Trophoblast cell (in vitro differentiated cells and primary cell): ENCODE measurements around the gene HS6ST3.

Experiments used
- DNase-seq, 2 donors: peaks; one replicate each; pipeline ENCODE4 v3.0.0-alpha.2; 2016
- H2AFZ ChIP-seq: 2 replicates; pipeline ENCODE4 v1.6.1; 2013; ENCODE audit warnings: low read length, moderate library complexity, mild to moderate bottlenecking; ENCODE audit not compliant: insufficient read depth, poor library complexity
- H2AK5ac ChIP-seq: 2 replicates; pipeline ENCODE4 v1.6.1; 2013; ENCODE audit warnings: mild to moderate bottlenecking, low read length
- H2BK120ac ChIP-seq: 2 replicates; pipeline ENCODE4 v1.6.1; 2013; ENCODE audit warnings: low read length, mild to moderate bottlenecking, moderate library complexity; ENCODE audit not compliant: insufficient read depth, poor library complexity
- H2BK12ac ChIP-seq: 2 replicates; pipeline ENCODE4 v1.6.1; 2013; ENCODE audit warnings: mild to moderate bottlenecking, low read length, moderate library complexity
- H2BK5ac ChIP-seq: 2 replicates; pipeline ENCODE4 v1.6.1; 2013; ENCODE audit warnings: low read length, low read depth, moderate library complexity, mild to moderate bottlenecking; ENCODE audit not compliant: poor library complexity
- H3K14ac ChIP-seq: 2 replicates; pipeline ENCODE4 v1.6.1; 2013; ENCODE audit warnings: mild to moderate bottlenecking, low read length
- H3K18ac ChIP-seq: 2 replicates; pipeline ENCODE4 v1.6.1; 2013; ENCODE audit warnings: mild to moderate bottlenecking, low read length
- H3K23ac ChIP-seq: 2 replicates; pipeline ENCODE4 v1.6.1; 2013; ENCODE audit warnings: low read length
- H3K27ac ChIP-seq: 2 replicates; pipeline ENCODE4 v1.5.1; 2013; ENCODE audit warnings: low read depth, mild to moderate bottlenecking, inconsistent platforms, low read length, moderate library complexity
- H3K27me3 ChIP-seq: 2 replicates; pipeline ENCODE4 v1.6.1; 2013; ENCODE audit warnings: inconsistent platforms, mild to moderate bottlenecking, low read length, moderate library complexity; ENCODE audit not compliant: insufficient read depth
- H3K36me3 ChIP-seq, 2 experiments: 1 replicate in 1 of 2; 2 replicates in 1 of 2; pipeline ENCODE4 v1.6.1; 2013; ENCODE audit warnings: low read length in 2 of 2, mild to moderate bottlenecking in 2 of 2, moderate library complexity in 1 of 2; ENCODE audit not compliant: insufficient read depth in 2 of 2, control insufficient read depth in 1 of 2
- H3K4ac ChIP-seq: 2 replicates; pipeline ENCODE4 v1.6.1; 2013; ENCODE audit warnings: low read depth, mild to moderate bottlenecking, low read length, moderate library complexity
- H3K4me1 ChIP-seq, 2 experiments: 1 replicate in 1 of 2; 2 replicates in 1 of 2; pipeline ENCODE4 v1.6.1; 2013; ENCODE audit warnings: low read length in 2 of 2, mild to moderate bottlenecking in 2 of 2, moderate library complexity in 1 of 2; ENCODE audit not compliant: insufficient read depth in 2 of 2, control insufficient read depth in 1 of 2
- H3K4me2 ChIP-seq: 2 replicates; pipeline ENCODE4 v1.6.1; 2013; ENCODE audit warnings: inconsistent platforms, mild to moderate bottlenecking, low read length, moderate library complexity
- H3K4me3 ChIP-seq: 2 replicates; pipeline ENCODE4 v1.5.1; 2013; ENCODE audit warnings: mild to moderate bottlenecking, low read depth, low read length, inconsistent platforms
- H3K79me1 ChIP-seq: one replicate; pipeline ENCODE4 v1.6.1; 2013; ENCODE audit warnings: low read length
- H3K79me2 ChIP-seq: 2 replicates; pipeline ENCODE4 v1.6.1; 2013; ENCODE audit warnings: low read length, mild to moderate bottlenecking; ENCODE audit not compliant: control insufficient read depth, insufficient read depth, poor library complexity
- H3K9ac ChIP-seq: 2 replicates; pipeline ENCODE4 v1.6.1; 2013; ENCODE audit warnings: mild to moderate bottlenecking, low read length
- H3K9me3 ChIP-seq: 2 replicates; pipeline ENCODE4 v1.6.1; 2013; ENCODE audit warnings: low read depth, mild to moderate bottlenecking, control low read depth, inconsistent platforms, low read length; ENCODE audit not compliant: insufficient read depth
- H4K12ac ChIP-seq: 2 replicates; pipeline ENCODE4 v1.6.1; 2013; ENCODE audit warnings: low read depth, mild to moderate bottlenecking, low read length, moderate library complexity
- H4K8ac ChIP-seq: 2 replicates; pipeline ENCODE4 v1.6.1; 2013; ENCODE audit warnings: low read depth, mild to moderate bottlenecking, low read length, moderate library complexity
- H4K91ac ChIP-seq: one replicate; pipeline ENCODE4 v1.6.1; 2013; ENCODE audit warnings: low read depth, mild to moderate bottlenecking, low read length, moderate library complexity
- WGBS: extraction: QIAGEN DNeasy Blood & Tissue Kit; methylation state at CpG from one replicate; pipeline ENCODE4 v1.1.7; 2013; ENCODE audit warnings: missing lambda C conversion rate; ENCODE audit not compliant: insufficient read length, insufficient coverage; ENCODE audit errors: extremely low coverage; 5-methylcytosine and 5-hydroxymethylcytosine counted together

HS6ST3 gene

GRCh38 chr13:96686286-96686685 is 596.4 kb downstream of the HS6ST3 start:
- no peak overlapping the region for H3K4me2 ChIP-seq
- no peaks in the 10 kb centered on the region for H3K4me1 ChIP-seq
- H3K9ac ChIP-seq: no peak overlapping the region
- no peak for DNase-seq
- no peak overlapping the region for H3K27ac ChIP-seq
- H3K23ac ChIP-seq: no peak overlapping the region
- WGBS: no CpG with 5 or more reads among the region's 2 CpGs
- no peak overlapping the region for H2AFZ ChIP-seq
- H3K79me2 ChIP-seq: no peaks in the 10 kb centered on the region
- no peak overlapping the region for H4K12ac ChIP-seq
- no peaks in the 10 kb centered on the region for H3K79me1 ChIP-seq
- H2BK12ac ChIP-seq: no peak overlapping the region
- H2BK120ac ChIP-seq: no peak overlapping the region
- no peak overlapping the region for H2AK5ac ChIP-seq
- no peak overlapping the region for H3K18ac ChIP-seq
- no peak overlapping the region for H4K91ac ChIP-seq
- H3K4ac ChIP-seq: no peak overlapping the region
- H3K14ac ChIP-seq: no peak overlapping the region
- H4K8ac ChIP-seq: no peak overlapping the region
- H2BK5ac ChIP-seq: no peak overlapping the region
- no peak overlapping the region for H3K4me3 ChIP-seq
- no peaks in the 10 kb centered on the region for H3K36me3 ChIP-seq
- no peaks in the 10 kb centered on the region for H3K9me3 ChIP-seq
- no peaks in the 10 kb centered on the region for H3K27me3 ChIP-seq

GRCh38 chr13:96687191-96687590 is 597.3 kb downstream of the HS6ST3 start:
- Histone ChIP-seq H2BK12ac (no peak overlapping the region), H3K4me1 (no peaks in the 10 kb centered on the region), H3K23ac (no peak overlapping the region), H3K9me3 (no peaks in the 10 kb centered on the region), H2AFZ (no peak overlapping the region), H3K4me3 (no peak overlapping the region), H3K27ac (no peak overlapping the region), H3K4me2 (no peak overlapping the region), H3K9ac (no peak overlapping the region), H4K8ac (no peak overlapping the region), H4K12ac (no peak overlapping the region), H3K18ac (no peak overlapping the region), H2BK5ac (no peak overlapping the region), H3K14ac (no peak overlapping the region), H3K4ac (no peak overlapping the region), H4K91ac (no peak overlapping the region), H2BK120ac (no peak overlapping the region), H3K79me2 (no peaks in the 10 kb centered on the region), H3K27me3 (no peaks in the 10 kb centered on the region), H3K79me1 (no peaks in the 10 kb centered on the region), H2AK5ac (no peak overlapping the region), H3K36me3 (no peaks in the 10 kb centered on the region)
- DNase-seq: no peak
- WGBS: no CpG with 5 or more reads among the region's 3 CpGs

GRCh38 chr13:96690998-96691397 is 601.1 kb downstream of the HS6ST3 start:
- H3K79me1 ChIP-seq: no peaks in the 10 kb centered on the region
- no peak overlapping the region for H3K4me3 ChIP-seq
- H3K14ac ChIP-seq: no peak overlapping the region
- no peak overlapping the region for H2BK5ac ChIP-seq
- no peak overlapping the region for H3K4ac ChIP-seq
- H2AK5ac ChIP-seq: no peak overlapping the region
- no peaks in the 10 kb centered on the region for H3K36me3 ChIP-seq
- no peaks in the 10 kb centered on the region for H3K79me2 ChIP-seq
- H3K23ac ChIP-seq: no peak overlapping the region
- no peak overlapping the region for H3K4me2 ChIP-seq
- H2BK12ac ChIP-seq: no peak overlapping the region
- no peak overlapping the region for H2BK120ac ChIP-seq
- H3K9me3 ChIP-seq: no peaks in the 10 kb centered on the region
- no peak overlapping the region for H3K9ac ChIP-seq
- no peak overlapping the region for H3K27ac ChIP-seq
- no peak overlapping the region for H3K18ac ChIP-seq
- H4K91ac ChIP-seq: no peak overlapping the region
- H2AFZ ChIP-seq: no peak overlapping the region
- no peak overlapping the region for H4K8ac ChIP-seq
- H3K27me3 ChIP-seq: no peaks in the 10 kb centered on the region
- no peaks in the 10 kb centered on the region for H3K4me1 ChIP-seq
- DNase-seq: no peak
- H4K12ac ChIP-seq: no peak overlapping the region

- no peak overlapping the region for H2BK5ac ChIP-seq
- no peak overlapping the region for H2AK5ac ChIP-seq
- no peak overlapping the region for H4K8ac ChIP-seq
- H3K9me3 ChIP-seq: no peaks in the 10 kb centered on the region
- no peak overlapping the region for H3K18ac ChIP-seq
- no peak overlapping the region for H3K23ac ChIP-seq
- H3K27me3 ChIP-seq: no peaks in the 10 kb centered on the region
- no peaks in the 10 kb centered on the region for H3K79me2 ChIP-seq
- H2BK12ac ChIP-seq: no peak overlapping the region
- no peak overlapping the region for H3K14ac ChIP-seq
- H4K12ac ChIP-seq: no peak overlapping the region
- no peak for DNase-seq
- no peak overlapping the region for H3K4me3 ChIP-seq
- H3K4me2 ChIP-seq: no peak overlapping the region
- H3K79me1 ChIP-seq: no peaks in the 10 kb centered on the region
- H3K4ac ChIP-seq: no peak overlapping the region
- H3K36me3 ChIP-seq: no peaks in the 10 kb centered on the region
- H2BK120ac ChIP-seq: no peak overlapping the region
- no peak overlapping the region for H4K91ac ChIP-seq
- H3K9ac ChIP-seq: no peak overlapping the region
- no peak overlapping the region for H2AFZ ChIP-seq
- WGBS: no CpG with 5 or more reads among the region's 6 CpGs
- H3K4me1 ChIP-seq: no peaks in the 10 kb centered on the region
- no peak overlapping the region for H3K27ac ChIP-seq
Measured at GRCh38 chr13:96696389-96696900, 606.5 kb downstream of the HS6ST3 start.
